Stimulated activated CD4-positive, alpha-beta T cell treated with anti-CD3 and anti-CD28 coated beads, Interleukin-15, amount 100 ng/mL, for 1 hour (primary cell): ENCODE data around the gene FGF13.

Experiments used
- DNase-seq, 2 donors: peaks; one replicate each; pipeline ENCODE4 v3.0.0-alpha.2; 2020; ENCODE audit warnings: low read depth in 1 of 2, low spot score in 1 of 2

FGF13 gene

DNA sequence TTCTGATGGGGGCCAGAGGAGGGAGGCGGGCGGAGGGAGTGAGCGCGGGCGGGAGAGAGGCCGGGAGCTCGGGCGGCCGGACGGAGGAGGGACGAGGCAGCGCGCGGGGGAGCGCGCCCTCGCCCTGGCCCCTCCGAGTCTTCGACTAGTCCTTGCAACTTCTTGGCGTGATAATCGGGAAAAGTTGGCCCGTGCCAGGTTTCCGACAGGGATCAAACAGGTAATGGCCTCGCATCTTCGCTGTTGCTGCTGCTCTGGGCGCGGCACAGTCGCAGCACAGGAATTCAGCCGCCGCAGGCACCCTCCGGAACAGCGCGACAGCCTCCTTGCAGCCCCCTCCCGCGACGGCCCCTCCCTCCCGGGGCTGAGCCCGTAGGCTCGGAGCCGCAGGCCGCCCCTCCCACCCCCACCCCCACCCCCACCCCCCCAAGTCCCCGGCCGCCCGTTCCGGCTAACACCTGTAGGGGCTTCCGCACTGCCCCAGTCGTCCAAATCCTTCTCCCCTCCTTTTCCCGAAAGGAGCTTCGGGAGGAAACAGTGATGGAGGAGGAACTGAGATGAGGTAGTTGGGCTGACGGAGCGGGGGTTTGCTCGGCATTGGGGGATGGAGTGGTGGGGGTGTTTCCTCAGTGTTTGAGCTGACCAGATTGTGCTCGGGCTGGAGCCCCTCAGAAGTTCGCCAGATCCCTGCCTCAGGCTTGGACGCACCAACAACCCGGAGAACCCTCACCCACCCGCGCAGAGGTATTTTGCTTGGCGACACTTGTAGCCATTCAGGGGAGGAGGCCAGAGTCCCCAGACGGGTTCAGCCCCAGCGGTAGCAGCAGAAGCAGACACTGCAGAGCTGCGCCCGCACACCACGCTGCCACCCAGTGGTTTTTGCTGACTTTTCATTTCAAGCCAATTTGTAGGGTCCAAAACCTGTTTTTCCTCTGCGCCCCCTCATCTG is at the start of gene FGF13:
TSS of gene FGF13 (minus strand) at position 319 of the 949 bp plus-strand sequence. CDS start 714 bp downstream, outside the sequence.
- no peak for DNase-seq

DNA sequence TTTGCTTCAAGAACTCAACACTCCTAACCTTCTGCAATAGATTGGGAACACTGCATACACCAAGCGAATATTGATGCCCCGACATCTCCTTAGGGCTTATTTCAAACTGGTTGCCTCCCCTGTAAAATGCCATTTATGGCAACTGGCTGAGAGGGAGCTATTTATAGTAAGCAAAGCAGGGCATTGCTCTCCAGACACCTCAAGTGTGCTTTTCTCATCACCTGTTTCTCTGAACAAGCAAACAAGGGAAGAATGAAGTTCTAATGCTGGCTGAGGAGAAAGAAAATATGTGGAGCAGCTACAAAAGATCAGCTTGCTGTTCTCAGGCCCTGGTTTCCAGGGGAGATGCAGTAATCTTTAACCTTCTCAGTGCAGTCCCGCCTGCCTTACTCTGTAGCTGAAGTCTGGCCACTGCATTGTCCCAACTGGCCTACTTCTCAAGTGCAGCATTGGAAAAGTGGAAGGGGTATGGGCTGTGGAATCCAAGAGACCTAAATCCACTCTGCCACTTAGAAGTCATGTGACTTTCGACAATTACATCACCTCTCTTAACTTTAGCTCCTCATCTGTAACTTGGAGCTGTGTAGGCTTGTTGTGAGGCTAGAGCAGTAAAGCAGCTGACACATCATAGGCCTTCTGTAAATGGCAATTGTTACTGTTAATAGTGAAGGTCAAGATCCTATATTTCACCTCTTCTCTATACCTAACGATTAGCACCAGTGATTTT is 47.9 kb upstream of the FGF13 start:
- DNase-seq, result no peak

DNA sequence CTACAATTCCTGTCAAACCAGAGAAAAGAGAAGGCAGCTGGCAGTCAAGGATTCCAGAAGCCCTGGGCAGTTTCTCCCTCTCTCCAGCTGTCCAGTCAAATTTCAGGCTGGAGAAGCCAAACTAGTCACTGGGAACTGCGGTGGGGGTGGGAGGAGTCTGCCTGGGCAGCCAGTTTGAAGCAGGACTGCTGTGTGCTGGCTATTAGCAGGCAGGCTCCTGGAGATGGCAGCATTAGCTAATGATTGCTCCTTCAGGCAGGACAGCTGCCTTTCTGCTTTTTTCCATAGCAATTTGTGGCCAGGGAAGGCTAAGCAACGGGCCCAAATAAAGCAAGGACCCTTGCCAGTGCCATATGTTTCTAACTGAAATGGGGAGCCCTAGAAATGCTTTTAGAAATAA is 44.7 kb upstream of the FGF13 start:
- no peak for DNase-seq

DNA sequence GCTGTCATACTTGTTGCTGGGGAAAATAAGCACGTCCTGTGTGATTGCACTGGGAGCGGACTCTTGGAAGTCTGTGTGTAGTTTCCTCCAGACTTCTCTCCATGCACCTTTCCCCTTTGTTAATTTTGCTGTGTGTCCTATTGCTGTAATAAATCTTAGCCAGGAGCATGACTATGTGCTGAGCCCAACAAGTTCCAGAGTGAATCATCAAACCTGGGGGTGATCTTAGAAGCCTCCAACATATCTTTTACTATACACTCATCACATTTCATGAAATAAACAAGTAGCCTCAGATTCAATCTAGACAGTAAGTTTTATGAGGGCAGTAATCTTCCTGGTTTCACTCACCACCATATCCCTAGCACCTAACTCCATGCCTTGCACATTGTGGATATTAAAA is 43.3 kb upstream of the FGF13 start:
- no peak for DNase-seq

DNA sequence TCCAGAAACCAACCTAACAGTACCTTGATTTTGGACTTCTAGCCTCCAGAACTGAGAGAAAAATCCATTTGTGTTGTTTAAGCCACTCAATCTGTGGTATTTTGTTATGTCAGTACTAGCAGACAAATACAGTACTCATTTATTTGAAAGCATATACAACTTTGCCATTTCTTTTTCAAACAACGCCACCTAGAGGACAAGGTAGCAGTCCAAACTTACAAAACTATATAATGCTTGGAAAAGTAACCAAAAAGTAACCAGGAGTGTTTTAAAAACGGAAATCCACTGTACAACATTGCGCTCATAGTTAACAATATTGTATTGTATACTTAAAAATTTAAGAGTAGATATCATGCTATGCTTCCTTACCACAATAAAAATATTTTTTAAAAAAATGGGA is 37.0 kb upstream of the FGF13 start:
- no peak for DNase-seq

DNA sequence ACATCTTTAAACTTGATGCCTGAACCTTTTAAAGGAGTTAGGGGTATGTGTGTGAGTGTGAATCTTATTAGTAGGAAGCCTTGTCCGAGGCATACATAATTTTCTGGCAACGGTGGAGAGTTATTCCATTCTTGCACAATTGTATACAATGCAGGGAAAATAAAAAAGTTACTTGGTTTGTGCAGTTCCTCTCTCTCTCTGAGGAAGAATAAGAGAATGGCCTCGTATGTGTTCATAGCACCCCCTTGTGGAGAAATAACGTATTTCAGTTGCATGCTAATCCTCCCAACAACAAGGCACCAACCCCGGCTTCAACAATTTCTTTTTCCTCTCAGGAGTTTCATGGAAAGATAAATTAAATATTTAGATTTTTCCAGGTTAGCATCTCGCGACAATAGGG is 33.7 kb upstream of the FGF13 start:
- DNase-seq, result no peak

DNA sequence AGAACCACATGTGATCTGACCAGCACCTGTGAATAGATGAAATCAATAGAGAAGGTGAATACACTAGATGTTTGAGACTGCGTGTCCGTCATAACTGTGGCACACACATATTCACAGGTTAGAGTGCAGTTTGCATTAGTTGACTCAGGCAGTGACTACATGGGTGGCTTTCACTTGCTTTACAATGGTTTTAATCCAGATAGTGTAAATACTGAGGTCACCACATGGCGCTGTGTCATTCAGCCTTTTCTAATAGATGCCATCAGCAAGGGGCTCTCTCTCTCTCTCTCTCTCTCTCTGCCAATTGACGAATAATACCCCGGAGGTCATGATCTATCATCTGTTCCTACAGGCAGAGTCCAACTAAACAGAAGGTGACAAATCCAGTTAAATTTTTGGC is 30.7 kb upstream of the FGF13 start:
- DNase-seq, result no peak

DNA sequence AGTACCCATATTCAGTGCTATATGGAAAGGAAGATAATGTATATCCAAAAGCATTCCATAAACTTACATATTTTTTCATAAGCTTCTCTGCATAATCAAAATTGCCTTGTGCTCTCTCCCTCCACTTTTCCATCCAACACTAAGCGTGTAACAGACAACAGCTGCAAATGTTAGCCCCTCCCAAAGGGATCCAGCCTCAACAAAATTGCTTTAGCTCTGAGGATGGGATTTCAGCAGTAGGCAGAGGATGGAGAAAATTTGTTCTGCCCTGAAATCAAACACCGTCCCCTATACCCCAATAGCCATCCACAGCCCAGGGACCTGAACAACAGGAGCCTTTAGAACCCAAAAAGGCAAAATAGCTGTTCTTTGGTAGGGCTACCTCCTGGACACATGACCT is 28.8 kb upstream of the FGF13 start:
- DNase-seq, result no peak

DNA sequence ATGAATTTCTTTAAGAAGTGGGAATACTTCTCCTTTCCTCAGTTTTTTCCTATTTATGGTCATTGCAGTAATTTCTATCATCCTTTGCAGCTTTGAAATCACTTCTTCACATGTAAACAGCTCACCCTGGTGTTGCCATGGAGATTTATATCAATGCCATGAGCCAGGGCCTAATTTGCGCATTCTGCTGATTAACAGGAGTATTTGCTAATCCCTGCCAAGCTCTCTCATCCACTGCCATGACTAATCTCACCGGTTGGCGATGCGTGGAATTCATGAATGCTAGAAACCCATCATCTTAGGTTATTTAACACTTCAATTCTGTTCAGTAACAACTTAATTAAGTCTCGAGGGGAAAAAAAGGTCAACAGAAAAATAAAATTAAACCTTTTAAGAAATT is 11.8 kb upstream of the FGF13 start:
- DNase-seq, result no peak

DNA sequence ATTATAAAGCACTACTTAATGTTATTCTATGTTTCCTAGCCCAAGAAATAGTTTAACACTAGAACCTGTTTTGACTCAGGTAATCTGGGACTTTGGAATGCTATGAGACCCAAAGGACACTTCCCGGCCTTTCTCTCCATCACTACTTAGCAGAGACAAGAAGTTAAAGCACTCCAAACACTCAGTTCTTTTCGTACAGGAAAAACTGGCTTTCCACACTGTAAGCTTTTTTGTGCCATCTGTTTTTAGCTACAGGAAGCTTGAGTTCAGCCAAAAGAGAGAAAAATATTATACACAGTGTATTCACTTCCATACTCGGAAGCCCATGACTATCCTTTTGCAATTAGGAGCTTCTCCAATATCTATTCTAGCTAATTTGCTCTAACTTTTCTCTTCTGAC is 7.9 kb upstream of the FGF13 start:
- DNase-seq, result no peak

DNA sequence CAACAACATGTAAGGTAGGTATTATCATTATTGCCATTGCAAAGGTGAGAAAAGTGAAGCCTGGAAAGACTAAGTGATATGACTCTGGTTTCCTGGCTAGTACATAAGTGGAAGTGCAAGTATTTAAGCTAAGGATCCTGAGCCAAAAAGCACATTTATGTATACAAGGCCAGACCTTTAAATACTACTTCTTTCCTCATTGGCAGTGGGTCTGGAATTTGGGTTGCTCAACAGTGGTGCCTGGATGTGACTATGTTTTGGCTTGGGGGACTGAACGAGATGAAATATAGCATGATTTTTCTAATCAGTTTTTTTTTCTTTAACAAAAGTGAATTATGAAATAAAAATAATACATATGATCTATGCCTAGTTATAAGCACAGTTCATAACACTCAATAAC is 7.4 kb upstream of the FGF13 start:
- no peak for DNase-seq

DNA sequence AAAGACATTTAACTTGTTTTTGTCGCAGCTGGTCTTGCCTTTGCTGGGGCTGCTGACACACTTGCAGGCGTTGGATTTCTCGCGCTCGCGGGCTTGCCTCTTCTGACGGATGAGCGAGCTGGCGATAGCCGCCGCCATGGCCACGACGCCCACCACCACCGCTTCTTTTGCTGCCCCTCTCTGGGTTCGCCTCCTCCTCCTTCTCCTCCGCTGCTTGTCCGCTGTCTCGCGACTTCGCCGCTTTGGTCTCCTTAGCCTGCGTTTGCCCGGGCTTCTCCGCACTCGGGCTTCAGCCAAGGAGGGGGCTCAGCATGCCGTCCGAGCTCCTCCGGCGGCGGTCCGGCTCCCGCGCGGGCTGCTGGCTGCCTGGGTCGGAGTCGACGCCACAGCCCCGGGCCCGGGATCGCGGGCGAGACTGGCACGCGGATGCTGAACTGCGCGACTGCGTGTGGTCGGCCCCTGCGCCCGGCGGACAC is 613 bp downstream of the FGF13 start:
- no peak for DNase-seq

DNA sequence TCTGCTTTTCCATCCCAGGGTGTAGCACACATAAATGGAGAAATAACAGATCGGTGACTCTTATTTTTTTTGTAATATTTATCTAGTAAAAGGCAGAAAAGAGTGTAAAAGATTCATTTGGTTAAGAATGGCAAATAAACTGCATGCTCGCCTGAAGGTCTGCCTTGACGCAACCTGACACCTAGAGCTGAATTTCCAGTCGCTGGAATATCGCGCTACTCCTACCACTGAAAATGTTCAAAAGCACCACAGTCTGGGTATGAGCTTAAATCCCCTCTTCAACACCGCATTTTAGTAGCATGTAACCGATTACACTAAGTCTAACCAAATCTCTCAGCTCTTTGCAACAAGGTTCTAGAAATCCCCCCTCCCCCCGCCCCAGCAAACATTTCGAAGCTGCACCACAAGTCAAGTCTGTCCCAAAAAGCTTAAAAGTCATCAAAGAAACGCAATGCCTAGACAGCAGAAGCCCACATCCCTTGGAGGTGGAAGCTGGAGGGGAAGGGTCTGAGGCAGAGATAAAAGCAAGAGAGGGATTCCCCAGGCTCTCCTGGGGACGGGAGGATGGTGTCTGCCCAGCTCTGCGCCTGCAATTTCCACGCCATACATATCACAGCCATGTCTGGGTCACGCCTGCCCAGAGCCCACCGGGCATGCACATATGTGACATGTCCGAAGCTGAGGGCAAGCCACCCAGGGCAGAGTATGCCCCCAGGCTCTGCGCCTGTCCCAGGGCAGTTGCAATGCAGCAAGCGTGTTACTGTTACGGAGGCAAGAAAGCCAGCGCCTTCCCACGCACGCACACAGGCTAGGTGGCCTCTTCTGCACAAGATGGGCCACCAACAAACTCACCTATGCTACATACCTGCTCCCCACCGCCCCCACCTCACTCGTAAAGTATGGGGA is 1.4 kb downstream of the FGF13 start:
- no peak for DNase-seq

DNA sequence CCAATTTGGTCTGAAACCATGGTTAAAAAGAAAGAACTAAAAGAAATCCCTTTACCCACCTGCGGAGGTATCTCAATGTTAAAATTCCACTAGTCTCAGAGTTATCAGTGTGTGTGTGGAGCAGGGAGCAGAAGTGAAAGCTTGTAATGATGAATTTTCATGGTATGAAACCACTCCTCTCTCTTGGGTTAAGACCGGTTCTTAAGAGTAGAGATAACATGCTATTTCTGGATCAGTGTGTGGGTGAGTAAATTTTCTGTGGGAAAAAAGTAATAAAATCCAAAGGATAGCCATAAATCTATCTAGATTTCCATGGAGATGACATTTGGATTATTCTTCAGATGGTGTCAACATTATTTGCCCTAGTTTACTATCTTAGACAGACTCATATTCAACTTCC is 3.2 kb downstream of the FGF13 start:
- DNase-seq, result no peak

DNA sequence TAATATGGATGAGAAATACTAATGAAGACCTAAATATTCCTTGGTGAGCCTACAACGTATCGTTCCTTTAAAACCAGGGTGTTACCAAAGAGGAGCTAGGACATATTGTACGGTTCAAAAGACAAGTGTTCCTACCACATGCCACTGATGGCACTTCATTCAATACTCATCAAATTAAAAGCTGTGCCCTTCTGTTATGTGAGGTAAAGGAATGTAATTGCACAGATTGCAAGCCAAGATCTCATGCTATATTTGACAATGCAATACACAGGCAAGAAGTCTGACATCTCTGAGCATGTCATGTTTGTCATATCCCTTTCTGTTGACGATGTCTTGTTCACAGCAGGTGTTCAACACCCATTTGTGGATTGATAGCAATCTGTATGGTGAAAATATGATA is 6.9 kb downstream of the FGF13 start:
- DNase-seq, result no peak

DNA sequence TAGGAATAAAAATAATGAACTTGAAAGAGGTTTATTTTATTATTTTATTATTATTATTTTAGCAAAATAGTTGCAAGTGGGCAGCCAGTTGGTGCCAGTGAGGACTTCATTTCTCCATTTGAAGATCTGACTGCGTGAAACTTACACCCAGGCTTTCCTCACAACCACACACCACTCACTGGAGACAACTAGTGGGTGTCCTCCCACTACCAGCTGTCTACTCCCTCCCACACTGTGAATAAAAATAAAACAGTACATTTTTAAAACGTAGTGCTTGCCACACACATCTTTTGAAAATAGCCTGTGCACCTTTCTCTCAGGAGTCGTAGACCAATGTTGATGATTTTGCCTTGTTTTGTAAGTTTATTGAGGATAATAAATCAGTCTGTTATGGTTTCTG is 7.4 kb downstream of the FGF13 start:
- DNase-seq, result no peak

DNA sequence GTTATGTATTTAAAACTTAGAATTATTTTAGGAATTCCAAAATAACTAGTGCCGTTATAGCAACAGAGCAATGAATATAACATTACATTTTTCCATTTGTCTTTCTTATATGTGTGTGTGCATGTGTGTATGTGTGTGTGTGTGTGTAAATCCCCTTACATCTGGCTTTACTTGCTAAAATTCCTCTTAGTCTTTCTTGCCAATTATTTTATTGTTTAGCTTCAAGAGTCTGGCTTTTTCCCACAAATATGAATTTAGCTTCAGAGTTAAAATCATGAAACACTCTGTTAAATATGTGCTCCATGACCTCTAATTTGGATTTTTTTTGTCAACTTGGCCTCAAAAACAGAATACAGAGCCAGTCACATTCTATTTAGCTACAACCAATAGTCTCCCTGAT is 18.9 kb downstream of the FGF13 start:
- DNase-seq, result no peak

DNA sequence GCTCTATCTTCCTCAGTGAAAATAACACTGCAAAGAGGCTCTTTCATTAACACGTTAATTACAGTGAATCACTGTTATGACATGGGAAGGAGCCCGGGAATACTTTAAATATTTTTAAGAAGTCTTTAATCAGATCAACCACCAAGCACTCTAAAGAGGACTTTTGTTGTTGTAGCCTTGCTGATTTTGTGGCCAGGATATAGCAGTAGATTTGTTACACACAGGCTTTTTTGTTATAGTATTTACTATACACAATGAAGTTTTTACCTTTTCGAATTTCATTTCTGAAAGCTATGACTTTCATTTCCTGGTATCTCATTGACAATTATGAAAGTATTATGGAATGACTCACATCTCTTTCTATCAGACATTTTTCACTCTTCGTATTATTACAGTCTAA is 20.3 kb downstream of the FGF13 start:
- DNase-seq, result no peak

DNA sequence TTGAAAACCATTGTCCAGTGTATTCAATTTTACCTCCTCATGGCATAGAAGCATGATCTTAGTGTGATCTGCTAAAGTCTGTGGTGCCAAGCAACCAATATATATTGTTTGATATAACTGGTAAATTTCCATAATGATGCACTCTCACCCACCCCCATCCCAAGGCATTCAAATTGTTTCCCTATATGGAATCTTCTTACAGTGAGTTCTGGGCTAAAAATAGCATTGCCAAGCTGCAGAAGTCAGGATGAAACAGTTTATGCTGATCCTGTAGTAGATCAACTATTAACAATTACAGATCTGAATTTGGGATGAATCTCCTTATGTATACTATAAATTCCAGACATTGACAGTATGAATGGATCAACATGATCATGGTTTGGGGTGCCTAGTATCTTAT is 20.9 kb downstream of the FGF13 start:
- DNase-seq, result no peak

DNA sequence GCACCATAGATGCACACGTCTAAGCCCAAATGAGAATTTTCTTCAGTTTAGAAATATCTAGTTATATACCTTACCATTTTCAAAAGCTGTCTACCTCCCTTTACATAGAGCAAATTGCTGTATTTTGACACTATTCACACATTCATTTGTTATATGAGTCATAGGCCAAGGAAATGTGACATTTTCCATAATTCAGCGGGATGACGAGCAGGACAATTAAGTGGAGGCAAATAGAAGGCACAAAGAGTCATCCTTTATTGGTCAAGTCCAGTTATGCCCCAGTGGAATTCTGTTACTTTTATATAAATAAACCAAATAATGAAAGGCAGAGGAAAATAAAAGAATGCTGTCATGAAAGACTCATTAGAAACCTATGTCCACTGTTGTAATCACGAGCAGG is 27.9 kb downstream of the FGF13 start:
- no peak for DNase-seq

DNA sequence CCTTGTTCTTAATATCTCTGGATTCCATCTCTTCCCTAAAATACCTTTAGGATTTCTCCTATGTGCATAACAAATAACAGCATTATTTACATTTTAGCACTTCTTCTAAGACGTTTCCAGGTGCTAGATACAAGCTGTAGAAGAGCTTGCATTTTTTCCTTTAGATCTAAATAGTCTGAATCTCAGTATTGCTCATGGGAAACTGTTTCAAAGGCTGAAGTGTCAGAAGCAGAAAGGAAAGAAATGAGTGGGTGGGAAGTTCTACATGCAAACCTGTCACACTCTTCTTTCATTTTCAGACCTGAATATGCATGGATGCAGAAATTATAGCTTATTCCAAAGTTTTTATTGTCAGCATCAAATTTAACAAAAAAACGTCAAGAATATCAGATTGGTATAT is 41.8 kb downstream of the FGF13 start:
- DNase-seq, result no peak
